Neural progenitor cell (in vitro differentiated cells): ENCODE results near the gene BMP2K.

ENCODE experiments used
- CTCF ChIP-seq: fragments of 200-600 bp; sonication (generic); IDR thresholded peaks from 2 replicates; pipeline ENCODE4 v1.5.1; 2017; ENCODE audit warnings: antibody characterized with exemption, mild to moderate bottlenecking
- EZH2 ChIP-seq: fragments of 200-600 bp; sonication (generic); IDR thresholded peaks from 2 replicates; pipeline ENCODE4 v1.6.1; 2017; ENCODE audit warnings: antibody characterized with exemption, mild to moderate bottlenecking, moderate library complexity

- TF ChIP-seq CTCF (no peak), EZH2 (no peak)
These were observed 3.9 kb downstream of the BMP2K start for GRCh38 chr4:78780093-78780492.
